OCI-LY1 (cell line): ENCODE measurements around the gene OAF.

ENCODE experiments used
- CTCF ChIP-seq: fragments of 200-600 bp; sonication (generic), shearing (Covaris generic); IDR thresholded peaks from 2 replicates; pipeline ENCODE4 v1.5.1; 2017; ENCODE audit warnings: mild to moderate bottlenecking, antibody characterized with exemption, low read length, moderate library complexity, mixed read lengths
- EZH2 ChIP-seq: fragments of 200-600 bp; sonication (generic), shearing (Covaris generic); IDR thresholded peaks from 2 replicates; pipeline ENCODE4 v1.8.0; 2017; ENCODE audit warnings: borderline replicate concordance, mixed run types, mild to moderate bottlenecking, antibody characterized with exemption, low read length, moderate library complexity, mixed read lengths

- no peak for TF ChIP-seq CTCF
- TF ChIP-seq EZH2 = no peak
These were observed 42.5 kb upstream of the OAF start for GRCh38 chr11:120168108-120168959.
